ENCODE data around the gene PALD1.

Gene PALD1

GRCh38 chr10:70555371-70555770, 76.8 kb downstream of the PALD1 start:
- Histone ChIP-seq H3K36me3 (replicated peaks) (no peaks in the 10 kb centered on the region), H3K27ac (no peak overlapping the region), H3K4me3 (ENCODE audit: low read depth, low read length) (no peak overlapping the region), H3K27me3 (replicated peaks) (no peaks in the 10 kb centered on the region)
- no peak for TF ChIP-seq CTCF (IDR thresholded peaks at IDR 0.05; ENCODE audit: low read depth, low read length, missing control alignments)
- in situ Hi-C loops (cut with HindIII; ENCODE audit: low pct_ligation_motif_present, low sequenced_read_pairs): loop anchor here (25.0 kb wide), 2 partner anchors 107 to 207 kb away; partner anchors contain the start of gene ADAMTS14
- DNase-seq: no peak

GRCh38 chr10:70557086-70557845, 78.7 kb downstream of the PALD1 start:
- Histone ChIP-seq H3K27me3 (replicated peaks) (no peaks in the 10 kb centered on the region), H3K27ac (no peak overlapping the region), H3K4me3 (ENCODE audit: low read depth, low read length) (no peak overlapping the region), H3K36me3 (replicated peaks) (no peaks in the 10 kb centered on the region)
- no peak for DNase-seq
- TF ChIP-seq CTCF (IDR thresholded peaks at IDR 0.05; ENCODE audit: low read depth, low read length, missing control alignments): no peak
- in situ Hi-C loops (cut with HindIII; ENCODE audit: low pct_ligation_motif_present, low sequenced_read_pairs): loop anchor here (25.0 kb wide), 2 partner anchors 105 to 205 kb away; partner anchors contain the start of gene ADAMTS14

GRCh38 chr10:70557876-70558275, 79.3 kb downstream of the PALD1 start:
- in situ Hi-C loops (cut with HindIII; ENCODE audit: low pct_ligation_motif_present, low sequenced_read_pairs): loop anchor here (25.0 kb wide), 2 partner anchors 104 to 204 kb away; partner anchors contain the start of gene ADAMTS14
- H3K4me3 ChIP-seq (ENCODE audit: low read depth, low read length): no peak overlapping the region
- H3K27ac ChIP-seq: no peak overlapping the region
- no peaks in the 10 kb centered on the region for H3K27me3 ChIP-seq (replicated peaks)
- H3K36me3 ChIP-seq (replicated peaks): no peaks in the 10 kb centered on the region
- TF ChIP-seq CTCF (IDR thresholded peaks at IDR 0.05; ENCODE audit: low read depth, low read length, missing control alignments): no peak
- DNase-seq: no peak

GRCh38 chr10:70558295-70558694, 79.7 kb downstream of the PALD1 start:
- no peaks in the 10 kb centered on the region for H3K36me3 ChIP-seq (replicated peaks)
- no peaks in the 10 kb centered on the region for H3K27me3 ChIP-seq (replicated peaks)
- in situ Hi-C loops (cut with HindIII; ENCODE audit: low pct_ligation_motif_present, low sequenced_read_pairs): loop anchor here (25.0 kb wide), 2 partner anchors 104 to 204 kb away; partner anchors contain the start of gene ADAMTS14
- H3K27ac ChIP-seq: no peak overlapping the region
- no peak for DNase-seq
- no peak for TF ChIP-seq CTCF (IDR thresholded peaks at IDR 0.05; ENCODE audit: low read depth, low read length, missing control alignments)
- H3K4me3 ChIP-seq (ENCODE audit: low read depth, low read length): no peak overlapping the region

GRCh38 chr10:70558871-70559810, 80.6 kb downstream of the PALD1 start:
- Histone ChIP-seq H3K27me3 (replicated peaks) (no peaks in the 10 kb centered on the region), H3K36me3 (replicated peaks) (no peaks in the 10 kb centered on the region), H3K4me3 (ENCODE audit: low read depth, low read length) (peak overlapping the region; percentile 15), H3K27ac (no peak overlapping the region)
- in situ Hi-C loops (cut with HindIII; ENCODE audit: low pct_ligation_motif_present, low sequenced_read_pairs): loop anchor here (25.0 kb wide), 2 partner anchors 103 to 203 kb away; partner anchors contain the start of gene ADAMTS14
- TF ChIP-seq CTCF (IDR thresholded peaks at IDR 0.05; ENCODE audit: low read depth, low read length, missing control alignments): peak; percentile 69
- peak; percentile 53 for DNase-seq

Measured in brain microvascular endothelial cell (primary cell).